ENCODE measurements around the gene GPATCH1.

GPATCH1 gene

GRCh38 chr19:33167438-33167837, 86.5 kb downstream of the GPATCH1 start:
- no peak for TF ChIP-seq CTCF (conservative IDR thresholded peaks at IDR 0.05; ENCODE audit: control insufficient read depth, insufficient read depth, low read depth, low read length)
- no peak for DNase-seq (ENCODE audit: low read depth)
- no peak overlapping the region for H3K4me3 ChIP-seq (ENCODE audit: control insufficient read depth, low read depth, low read length)

DNA sequence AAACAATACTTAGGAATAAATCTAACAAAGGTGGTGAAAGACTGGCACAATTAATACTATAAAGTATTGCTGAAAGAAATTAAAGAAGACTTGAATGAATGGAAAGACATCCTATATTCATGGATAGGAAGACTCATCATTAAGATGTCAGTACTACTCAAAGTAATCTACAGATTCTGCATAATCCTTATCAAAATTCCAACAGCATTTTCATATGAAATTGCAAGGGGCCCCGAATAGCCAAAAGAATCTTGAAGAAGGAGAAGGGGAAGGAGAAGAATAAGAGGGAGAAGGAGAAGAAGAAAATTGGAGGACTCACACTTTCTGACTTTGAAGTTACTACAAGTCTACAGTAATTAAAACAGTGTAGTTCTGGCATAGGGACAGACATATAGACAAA, 87.5 kb downstream of the GPATCH1 start:
- no peak overlapping the region for H3K4me3 ChIP-seq (ENCODE audit: control insufficient read depth, low read depth, low read length)
- no peak for DNase-seq (ENCODE audit: low read depth)
- TF ChIP-seq CTCF (conservative IDR thresholded peaks at IDR 0.05; ENCODE audit: control insufficient read depth, insufficient read depth, low read depth, low read length) = no peak

DNA sequence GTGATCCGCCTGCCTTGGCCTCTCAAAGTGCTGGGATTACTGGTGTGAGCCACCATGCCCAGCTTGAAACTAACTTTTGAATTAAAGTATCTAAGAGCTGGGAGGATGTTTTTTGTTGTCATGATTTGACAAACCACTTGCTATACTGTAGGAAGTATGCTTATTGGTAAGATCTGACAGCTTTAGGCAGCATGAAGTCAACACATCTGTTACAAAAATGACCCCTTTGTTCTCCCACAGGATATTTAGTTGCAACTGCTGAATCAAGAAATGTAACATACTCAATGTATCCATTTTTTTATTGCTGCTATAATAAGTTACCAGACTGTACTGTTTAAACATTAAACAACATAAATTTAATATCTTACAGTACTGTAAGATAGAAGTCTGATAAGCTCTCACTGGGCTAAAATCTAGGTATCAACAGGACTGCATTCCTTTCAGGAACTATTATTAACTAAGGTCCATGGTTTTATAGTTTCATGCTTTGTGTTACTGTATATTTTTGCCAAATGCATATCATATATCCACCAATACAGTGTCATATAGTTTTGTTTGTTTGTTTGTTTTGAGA, 90.3 kb downstream of the GPATCH1 start:
- no peak overlapping the region for H3K4me3 ChIP-seq (ENCODE audit: control insufficient read depth, low read depth, low read length)
- TF ChIP-seq CTCF (conservative IDR thresholded peaks at IDR 0.05; ENCODE audit: control insufficient read depth, insufficient read depth, low read depth, low read length) = no peak
- no peak for DNase-seq (ENCODE audit: low read depth)

- DNase-seq (ENCODE audit: low read depth) = peak; percentile 79
- no peak for TF ChIP-seq CTCF (conservative IDR thresholded peaks at IDR 0.05; ENCODE audit: control insufficient read depth, insufficient read depth, low read depth, low read length)
Measured at GRCh38 chr19:33171916-33172359, 91.0 kb downstream of the GPATCH1 start.

GRCh38 chr19:33174186-33174585, 93.2 kb downstream of the GPATCH1 start:
- no peak overlapping the region for H3K4me3 ChIP-seq (ENCODE audit: control insufficient read depth, low read depth, low read length)
- TF ChIP-seq CTCF (conservative IDR thresholded peaks at IDR 0.05; ENCODE audit: control insufficient read depth, insufficient read depth, low read depth, low read length) = no peak
- DNase-seq (ENCODE audit: low read depth) = no peak

More at GRCh38 chr19:33171916-33172359, 91.0 kb downstream of the GPATCH1 start:
- H3K4me3 ChIP-seq (ENCODE audit: control insufficient read depth, low read depth, low read length) = no peak overlapping the region

DNA sequence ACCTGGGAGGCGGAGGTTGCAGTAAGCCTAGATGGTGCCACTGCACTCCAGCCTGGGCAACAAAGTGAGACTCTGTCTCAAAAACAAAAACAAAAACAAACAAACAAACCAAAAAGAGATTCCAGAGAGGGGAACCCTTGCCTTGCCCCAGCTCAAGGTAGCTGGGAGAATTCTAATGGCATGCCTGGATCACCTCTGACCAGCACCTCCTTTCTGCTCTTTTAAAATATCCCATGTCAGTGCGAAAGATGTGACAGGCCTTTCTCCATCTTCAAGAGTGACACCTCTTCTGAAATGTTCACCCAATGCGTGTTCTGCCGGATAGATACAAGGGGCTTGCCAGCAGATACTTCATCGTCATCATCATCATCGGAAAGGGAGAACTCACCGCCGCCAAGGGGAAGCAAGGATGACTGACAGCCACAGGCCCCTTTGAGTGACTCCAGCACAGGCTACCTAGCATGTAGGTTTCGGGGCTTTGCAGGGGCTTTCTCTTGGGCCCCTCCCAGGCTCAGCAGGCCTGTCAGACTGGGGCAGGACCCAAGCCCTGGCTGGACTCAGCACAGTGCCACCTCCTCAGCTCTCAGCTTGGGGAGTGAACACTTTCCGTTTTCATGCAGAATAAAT, 94.3 kb downstream of the GPATCH1 start:
- no peak for DNase-seq (ENCODE audit: low read depth)
- H3K4me3 ChIP-seq (ENCODE audit: control insufficient read depth, low read depth, low read length) = no peak overlapping the region
- no peak for TF ChIP-seq CTCF (conservative IDR thresholded peaks at IDR 0.05; ENCODE audit: control insufficient read depth, insufficient read depth, low read depth, low read length)

Data from fibroblast of mammary gland (primary cell).